Upper lobe of left lung (tissue), 6 donors: Measurements from ENCODE around the gene TEX54. TPM values are rescaled to one million over a fixed set of nuclear protein-coding genes. Genes with fewer than 3 reads are reported as not detected.
"Not testable (repeated sequence)": the region's sequence is repeated elsewhere in the genome, so short reads cannot be mapped to it uniquely, and the experiment has no call there.

Experiments
- ATAC-seq, 2 donors: fragments of 200-7000 bp; cut with Tn5 transposase; one replicate each; pipeline ENCODE4 v1.9.1; 2022; ENCODE audit warnings: mild to moderate bottlenecking in 2 of 2, moderate library complexity in 2 of 2; ENCODE audit not compliant: low FRiP score in 2 of 2
- DNase-seq, 2 donors: peaks; one replicate each; pipeline ENCODE4 v3.0.0-alpha.2; 2019 to 2020
- H3K27ac ChIP-seq, 4 donors: fragments of 200-600 bp; sonication (generic); one replicate each; pipeline ENCODE4 v1.5.1; 2016 to 2019
- H3K27me3 ChIP-seq, 4 donors: fragments of 200-600 bp; sonication (generic); one replicate each; pipeline ENCODE4 v1.5.1; 2017 to 2019
- H3K36me3 ChIP-seq, 4 donors: fragments of 200-600 bp; sonication (generic); one replicate each; pipeline ENCODE4 v1.5.1; 2016 to 2019
- H3K4me1 ChIP-seq, 4 donors: fragments of 200-600 bp; sonication (generic); one replicate each; pipeline ENCODE4 v1.5.1; 2018 to 2019
- H3K4me3 ChIP-seq, 4 donors: fragments of 200-600 bp; sonication (generic); one replicate each; pipeline ENCODE4 v1.5.1; 2017 to 2019; ENCODE audit warnings: mild to moderate bottlenecking in 2 of 4, moderate library complexity in 1 of 4
- H3K9me3 ChIP-seq, 4 donors: fragments of 200-600 bp; sonication (generic); one replicate each; pipeline ENCODE4 v1.5.1; 2018 to 2019
- EP300 ChIP-seq, 4 donors: sonication (generic); formaldehyde crosslinking; IDR thresholded peaks; one replicate each; pipeline ENCODE4 v1.5.1; 2017; ENCODE audit warnings: antibody characterized with exemption in 4 of 4, control low read depth in 2 of 4
- POLR2A ChIP-seq, 4 donors: fragments of 450-650 bp; IDR thresholded peaks; one replicate each; pipeline ENCODE4 v1.5.1; 2016 to 2017; ENCODE audit warnings: antibody characterized with exemption in 4 of 4, mild to moderate bottlenecking in 2 of 4
- POLR2AphosphoS5 ChIP-seq, 2 donors: sonication (generic); formaldehyde crosslinking; IDR thresholded peaks; one replicate each; pipeline ENCODE4 v1.5.1; 2017; ENCODE audit warnings: antibody characterized with exemption in 2 of 2
- WGBS, 2 donors: methylation state at CpG; one replicate each; pipeline ENCODE4 v1.1.5; 2017 to 2018; 5-methylcytosine and 5-hydroxymethylcytosine counted together
- total RNA-seq, 6 donors: library from RNA; depleted of rRNA in 4 of 6; stranded (reverse); fragments of >200 nt in 4 of 6; gene quantifications; one replicate each; pipeline versions ENCODE4 v1.1.0 to v1.2.1, GENCODE V29; 2016 to 2021
- TF ChIP-seq, protein P1 (sequence below), 6 experiments: fragments of 450-650 bp in 4 of 6; fragments of 200-600 bp in 2 of 6; sonication (generic) in 2 of 6; IDR thresholded peaks; one replicate each; pipeline ENCODE4 v1.5.1; 2016 to 2019; ENCODE audit warnings: antibody characterized with exemption in 6 of 6
- donor health status: DM: no; HTN: no; CAD: no; lungs with moderate emphysema.
- donor health status: DM: no; HTN: yes; CAD: no; lungs with severe emphysema.

Gene TEX54
- total RNA-seq, 6 donors from 2014 or later = not detected

DNA sequence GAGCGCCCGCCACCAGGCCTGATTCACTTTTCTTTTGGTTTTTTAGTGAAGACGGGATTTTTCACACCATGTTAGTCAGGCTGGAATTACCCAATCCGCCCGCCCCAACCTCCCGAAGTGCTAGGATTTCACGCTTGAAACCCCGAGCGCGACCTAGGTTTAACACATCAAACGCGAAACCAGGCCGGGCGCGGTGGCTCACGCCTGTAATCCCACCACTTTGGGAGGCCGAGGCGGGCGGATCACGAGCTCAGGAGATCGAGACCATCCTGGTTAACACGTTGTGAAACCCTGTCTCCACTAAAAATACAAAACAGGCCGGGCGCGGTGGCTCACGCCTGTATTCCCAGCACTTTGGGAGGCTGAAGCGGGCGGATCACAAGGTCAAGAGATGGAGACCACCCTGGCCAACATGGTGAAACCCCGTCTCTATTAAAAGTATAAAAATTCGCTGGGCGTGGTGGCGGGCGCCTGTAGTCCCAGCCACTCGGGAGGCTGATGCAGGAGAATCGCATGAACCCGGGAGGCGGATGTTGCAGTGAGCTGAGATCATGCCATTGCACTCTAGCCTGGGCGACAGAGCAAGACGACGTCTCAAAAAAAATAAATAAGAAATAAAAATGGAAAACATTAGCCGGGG is 8.2 kb upstream of the TEX54 start:
- H3K4me3 ChIP-seq = peak overlapping the region; percentile 3 to 98 (median 62)
- DNase-seq (peak; percentile 79 to 88), ATAC-seq (peak; percentile 16 to 34)
- WGBS, 2 donors = 1 to 2% methylated on average over 33 to 41 of the region's 41 CpGs
- TF ChIP-seq POLR2AphosphoS5 (IDR thresholded peaks at IDR 0.05) = peak; percentile 8 to 12
- peaks cover 0 to 12% (median 4%) of the 10 kb centered on the region in 4 donors for H3K36me3 ChIP-seq
- H3K4me1 ChIP-seq = peaks cover 16 to 36% (median 20%) of the 10 kb centered on the region in 4 donors
- not testable (repeated sequence) for H3K27me3 ChIP-seq, H3K9me3 ChIP-seq
- peak overlapping the region; percentile 93 to 99 (median 98) for H3K27ac ChIP-seq

DNA sequence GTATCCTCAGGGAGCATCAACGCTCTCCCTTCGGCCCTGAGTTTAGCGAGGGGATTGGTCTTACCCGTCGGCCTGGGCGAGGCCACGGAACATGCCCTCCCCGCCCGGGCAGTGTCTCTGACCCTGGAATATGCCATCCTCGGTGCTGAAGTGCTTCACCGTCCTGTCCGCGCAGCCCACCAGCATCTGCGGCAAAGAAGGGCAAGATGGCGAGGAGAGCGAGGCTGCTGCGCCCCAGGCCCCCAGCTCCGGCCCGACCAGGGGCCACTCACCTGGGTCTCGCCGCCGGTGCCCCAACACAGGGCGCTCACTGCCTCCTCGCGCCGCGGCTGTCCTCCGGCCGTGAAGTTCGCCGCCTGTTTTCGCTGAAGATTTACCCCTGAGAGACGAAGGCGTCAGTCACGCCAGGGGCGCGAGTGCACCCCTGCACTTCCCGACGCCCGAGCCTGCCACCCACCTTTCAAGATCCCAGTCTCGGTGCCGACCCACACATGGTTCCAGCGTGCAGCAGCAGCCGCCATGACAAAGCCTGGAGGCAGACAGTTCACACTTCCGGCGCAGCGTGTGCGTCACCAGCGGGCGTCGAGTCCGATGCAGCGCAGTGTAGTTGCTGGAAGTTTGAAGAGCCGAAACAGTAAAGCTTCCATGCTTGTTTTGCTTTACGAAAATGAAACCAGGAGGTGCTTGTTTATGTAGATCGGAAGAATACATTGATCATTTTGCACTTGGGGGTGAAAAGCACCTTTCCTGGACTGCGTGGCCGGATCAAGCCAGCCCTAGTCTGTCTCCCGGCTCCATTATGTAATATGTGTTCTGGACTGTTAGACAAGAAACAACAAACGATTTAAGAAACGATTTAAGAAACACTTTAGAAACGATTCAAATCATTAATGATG is 6.7 kb upstream of the TEX54 start, which contains the start of gene WDR74:
TSS of gene WDR74 (minus strand) at position 541 of the 896 bp plus-strand sequence. CDS start at position 521, 20 bp downstream.
- 0 to 1% methylated on average over 27 to 35 of the region's 62 CpGs for WGBS, 2 donors
- TF ChIP-seq, protein P1, sequence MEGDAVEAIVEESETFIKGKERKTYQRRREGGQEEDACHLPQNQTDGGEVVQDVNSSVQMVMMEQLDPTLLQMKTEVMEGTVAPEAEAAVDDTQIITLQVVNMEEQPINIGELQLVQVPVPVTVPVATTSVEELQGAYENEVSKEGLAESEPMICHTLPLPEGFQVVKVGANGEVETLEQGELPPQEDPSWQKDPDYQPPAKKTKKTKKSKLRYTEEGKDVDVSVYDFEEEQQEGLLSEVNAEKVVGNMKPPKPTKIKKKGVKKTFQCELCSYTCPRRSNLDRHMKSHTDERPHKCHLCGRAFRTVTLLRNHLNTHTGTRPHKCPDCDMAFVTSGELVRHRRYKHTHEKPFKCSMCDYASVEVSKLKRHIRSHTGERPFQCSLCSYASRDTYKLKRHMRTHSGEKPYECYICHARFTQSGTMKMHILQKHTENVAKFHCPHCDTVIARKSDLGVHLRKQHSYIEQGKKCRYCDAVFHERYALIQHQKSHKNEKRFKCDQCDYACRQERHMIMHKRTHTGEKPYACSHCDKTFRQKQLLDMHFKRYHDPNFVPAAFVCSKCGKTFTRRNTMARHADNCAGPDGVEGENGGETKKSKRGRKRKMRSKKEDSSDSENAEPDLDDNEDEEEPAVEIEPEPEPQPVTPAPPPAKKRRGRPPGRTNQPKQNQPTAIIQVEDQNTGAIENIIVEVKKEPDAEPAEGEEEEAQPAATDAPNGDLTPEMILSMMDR (IDR thresholded peaks at IDR 0.05) = no peak
- peak in 3 of 4 donors; percentile 50 to 94 (median 55) for TF ChIP-seq POLR2A (IDR thresholded peaks at IDR 0.05)
- peak; percentile 96 to 99 for TF ChIP-seq POLR2AphosphoS5 (IDR thresholded peaks at IDR 0.05)
- peak in 1 of 4 donors; percentile 75 for TF ChIP-seq EP300 (IDR thresholded peaks at IDR 0.05)
- Histone ChIP-seq H3K9me3 (no peaks in the 10 kb centered on the region), H3K27me3 (no peaks in the 10 kb centered on the region), H3K27ac (peak within 1 kb of the TSS; percentile 93 to 99 (median 98)), H3K36me3 (peaks cover 0 to 27% (median 14%) of the 10 kb centered on the region in 4 donors), H3K4me3 (peak within 1 kb of the TSS; percentile 60 to 98 (median 78)), H3K4me1 (peaks cover 16 to 39% (median 20%) of the 10 kb centered on the region in 4 donors)
- DNase-seq (peak; percentile 94 to 99), ATAC-seq (peak; percentile 85 to 91)

DNA sequence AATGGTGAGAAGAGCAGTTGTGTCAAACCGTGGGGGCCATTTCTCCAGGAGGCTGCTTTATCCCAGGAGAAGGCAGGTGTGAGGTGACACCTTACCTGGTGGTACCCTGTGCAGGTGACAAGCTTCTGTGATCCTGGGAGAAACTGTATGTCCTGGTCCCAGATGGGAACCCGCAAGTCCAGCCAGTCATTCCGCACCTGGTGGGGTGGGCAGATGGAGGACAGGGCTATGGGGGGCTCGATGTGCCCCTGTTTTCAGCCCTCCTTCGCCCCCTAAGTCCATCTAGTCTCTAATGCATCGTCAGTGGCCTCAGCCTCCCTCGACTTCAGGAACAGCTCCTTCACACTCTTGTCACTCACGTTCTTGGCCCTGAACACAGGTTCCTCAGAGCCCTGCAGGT is 2.7 kb upstream of the TEX54 start:
- Histone ChIP-seq H3K27ac (no peak overlapping the region), H3K36me3 (peaks cover 0 to 37% (median 21%) of the 10 kb centered on the region in 4 donors), H3K4me3 (no peak overlapping the region), H3K4me1 (peaks cover 27 to 46% (median 29%) of the 10 kb centered on the region in 4 donors), H3K9me3 (no peaks in the 10 kb centered on the region), H3K27me3 (no peaks in the 10 kb centered on the region)
- 83 to 87% methylated on average over 6 to 8 of the region's 8 CpGs for WGBS, 2 donors
- no peak for ATAC-seq
- DNase-seq = no peak
- no peak for TF ChIP-seq EP300 (IDR thresholded peaks at IDR 0.05)
- TF ChIP-seq, protein P1 (IDR thresholded peaks at IDR 0.05) = no peak
- no peak for TF ChIP-seq POLR2AphosphoS5 (IDR thresholded peaks at IDR 0.05)
- no peak for TF ChIP-seq POLR2A (IDR thresholded peaks at IDR 0.05)

DNA sequence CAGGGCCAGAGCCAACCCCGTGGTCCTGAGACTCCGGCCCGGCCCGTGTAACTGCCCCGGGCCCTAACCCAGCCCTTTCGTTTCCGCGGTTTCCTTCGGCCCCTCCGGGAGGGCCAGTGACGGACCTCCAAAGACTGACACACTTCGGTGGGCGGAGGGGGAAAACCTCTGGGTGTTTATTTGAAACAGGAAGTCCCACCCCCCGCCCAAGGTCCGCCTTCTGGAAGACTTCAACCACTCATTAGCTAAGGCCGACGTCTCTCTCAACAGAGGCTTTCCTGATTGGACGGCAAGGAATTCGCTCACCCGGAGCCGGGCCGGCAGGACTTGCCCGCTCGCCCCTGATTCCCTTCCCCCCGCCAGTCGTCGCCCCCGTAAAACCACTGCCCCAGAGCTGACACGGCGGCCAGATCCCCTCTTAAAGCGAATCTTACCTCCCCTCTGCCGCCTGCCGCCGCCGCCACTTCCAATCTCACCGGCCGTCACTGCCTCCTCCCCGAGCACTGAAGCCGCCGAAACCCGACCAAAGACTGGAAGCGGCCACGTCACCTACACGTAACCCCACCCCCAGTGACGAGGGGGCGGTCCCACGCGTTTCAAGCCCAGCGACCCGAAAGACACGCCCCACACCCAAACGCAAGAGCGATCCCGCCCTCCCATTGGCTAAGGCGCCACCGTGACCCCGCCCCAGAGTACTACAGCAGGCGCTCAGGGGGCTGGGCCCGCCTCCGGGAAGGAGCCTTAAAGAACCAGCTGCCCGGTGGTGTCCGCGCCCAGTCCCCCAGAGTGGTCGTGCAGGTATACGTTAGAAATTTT is 913 bp downstream of the TEX54 start, which contains the start of gene STX5:
TSS of gene STX5 (minus strand) at position 532 of the 816 bp plus-strand sequence. CDS start 808 bp downstream, outside the sequence.
- peak; percentile 98 to 100 for ATAC-seq
- peak; percentile 99 for DNase-seq
- TF ChIP-seq POLR2AphosphoS5 (IDR thresholded peaks at IDR 0.05) = peak; percentile 74 to 96
- TF ChIP-seq POLR2A (IDR thresholded peaks at IDR 0.05) = peak; percentile 50 to 95 (median 88)
- TF ChIP-seq EP300 (IDR thresholded peaks at IDR 0.05) = peak in 1 of 4 donors; percentile 6
- TF ChIP-seq, protein P1 (IDR thresholded peaks at IDR 0.05) = no peak
- Histone ChIP-seq H3K4me1 (peaks cover 31 to 38% (median 36%) of the 10 kb centered on the region in 4 donors), H3K27ac (peak within 1 kb of the TSS; percentile 93 to 99 (median 98)), H3K27me3 (no peaks in the 10 kb centered on the region), H3K4me3 (peak within 1 kb of the TSS; percentile 70 to 95 (median 81)), H3K9me3 (no peaks in the 10 kb centered on the region), H3K36me3 (peaks cover 4 to 63% (median 33%) of the 10 kb centered on the region in 4 donors)
- 0% methylated on average over 4 to 64 of the region's 65 CpGs for WGBS, 2 donors
